22Rv1 (cell line): ENCODE results near the gene ILRUN.
"Not testable (repeated sequence)": the region's sequence is repeated elsewhere in the genome, so short reads cannot be mapped to it uniquely, and the experiment has no call there.

Experiments
- H3K27ac ChIP-seq: fragments of 450-650 bp; 2 replicates; pipeline ENCODE4 v1.5.1; 2017
- CTCF ChIP-seq: fragments of 450-650 bp; IDR thresholded peaks from 2 replicates; pipeline ENCODE4 v1.5.1; 2017; ENCODE audit warnings: mild to moderate bottlenecking
- ZFX ChIP-seq: fragments of 450-650 bp; IDR thresholded peaks from 2 replicates; pipeline ENCODE4 v1.6.1; 2017; ENCODE audit warnings: antibody characterized with exemption, borderline replicate concordance

Gene ILRUN

GRCh38 chr6:34714663-34715062 is 18.1 kb upstream of the ILRUN start:
- no peak overlapping the region for H3K27ac ChIP-seq
- no peak for TF ChIP-seq CTCF
- no peak for TF ChIP-seq ZFX

DNA sequence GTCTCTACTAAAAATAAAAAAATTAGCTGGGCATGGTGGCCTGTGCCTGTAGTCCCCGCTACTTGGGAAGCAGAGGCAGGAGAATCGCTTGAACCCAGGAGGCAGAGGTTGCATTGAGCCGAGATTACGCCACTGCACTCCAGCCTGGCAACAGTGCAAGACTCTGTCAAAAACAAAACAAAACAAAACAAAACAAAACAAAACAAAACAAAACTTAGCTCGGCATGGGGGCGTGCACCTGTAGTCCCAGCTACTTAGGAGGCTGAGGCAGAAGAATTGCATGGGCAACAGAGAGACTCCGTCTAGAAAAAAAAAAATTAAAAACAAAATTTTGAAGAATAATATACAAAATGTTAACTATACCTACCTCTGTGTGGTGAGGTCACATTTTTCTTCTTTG is 16.3 kb upstream of the ILRUN start:
- not testable (repeated sequence) for H3K27ac ChIP-seq

GRCh38 chr6:34709386-34709785 is 12.8 kb upstream of the ILRUN start:
- no peak for TF ChIP-seq CTCF
- no peak for TF ChIP-seq ZFX
- no peak overlapping the region for H3K27ac ChIP-seq

GRCh38 chr6:34705241-34705640 is 8.7 kb upstream of the ILRUN start:
- H3K27ac ChIP-seq, result peak overlapping the region; percentile 2; the same call in 1 of the 2 replicates
- TF ChIP-seq CTCF, result no peak
- TF ChIP-seq ZFX, result no peak

GRCh38 chr6:34701199-34701598 is 4.6 kb upstream of the ILRUN start:
- H3K27ac ChIP-seq, result no peak overlapping the region
- no peak for TF ChIP-seq CTCF
- TF ChIP-seq ZFX, result no peak

GRCh38 chr6:34697904-34698559 is 1.5 kb upstream of the ILRUN start:
- no peak for TF ChIP-seq CTCF
- no peak for TF ChIP-seq ZFX
- peak overlapping the region; percentile 82; the same call in 1 of the 2 replicates for H3K27ac ChIP-seq

- H3K27ac ChIP-seq, result peak overlapping the region; percentile 82
Measured at GRCh38 chr6:34697544-34697836, 923 bp upstream of the ILRUN start.

More at GRCh38 chr6:34697544-34697836, 923 bp upstream of the ILRUN start:
- TF ChIP-seq CTCF (no peak), ZFX (no peak)
